GM18499 (cell line): Measurements from ENCODE around the gene FBXW2.
"Not testable (repeated sequence)": the region's sequence is repeated elsewhere in the genome, so short reads cannot be mapped to it uniquely, and the experiment has no call there.

Experiments
- ATAC-seq: cut with Tn5 transposase; IDR thresholded peaks from one replicate; pipeline ENCODE4 v1.9.1; 2021; ENCODE audit warnings: moderate number of reproducible peaks; ENCODE audit not compliant: insufficient read depth, unreplicated experiment

FBXW2 gene

DNA sequence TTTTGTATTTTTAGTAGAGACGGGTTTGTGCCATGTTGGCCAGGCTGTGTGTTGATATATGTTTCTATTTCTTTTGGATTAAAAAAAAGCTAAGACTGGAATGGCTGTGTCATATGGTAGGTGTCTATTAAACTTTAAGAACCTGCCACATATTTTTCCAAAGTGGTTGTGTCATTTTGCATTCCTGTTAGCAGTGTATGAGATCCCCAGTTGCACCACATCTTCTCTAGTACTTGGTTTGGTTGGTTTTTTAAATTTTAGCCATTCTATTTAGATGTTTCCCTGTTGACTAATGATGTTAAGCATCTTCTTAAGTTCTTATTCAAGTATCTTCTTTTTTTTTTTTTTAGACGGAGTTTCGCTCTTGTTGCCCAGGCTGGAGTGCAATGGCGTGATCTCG is 42.8 kb downstream of the FBXW2 start:
- no peak for ATAC-seq

DNA sequence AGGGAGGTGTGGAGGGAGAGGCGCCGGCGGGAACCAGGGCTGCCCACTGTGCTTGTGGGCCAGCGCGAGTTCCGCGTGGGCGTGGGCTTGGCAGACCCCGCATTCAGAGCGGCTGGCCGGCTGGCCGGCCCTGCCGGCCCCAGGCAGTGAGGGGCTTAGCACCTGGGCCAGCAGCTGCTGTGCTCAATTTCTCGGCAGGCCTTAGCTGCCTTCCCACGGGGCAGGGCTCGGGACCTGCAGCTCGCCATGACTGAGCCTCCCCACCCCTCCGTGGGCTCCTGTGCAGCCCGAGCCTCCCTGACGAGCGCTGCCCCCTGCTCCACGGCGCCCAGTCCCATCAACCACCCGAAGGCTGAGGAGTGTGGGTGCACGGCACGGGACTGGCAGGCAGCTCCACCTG is 46.9 kb downstream of the FBXW2 start:
- not testable (repeated sequence) for ATAC-seq

DNA sequence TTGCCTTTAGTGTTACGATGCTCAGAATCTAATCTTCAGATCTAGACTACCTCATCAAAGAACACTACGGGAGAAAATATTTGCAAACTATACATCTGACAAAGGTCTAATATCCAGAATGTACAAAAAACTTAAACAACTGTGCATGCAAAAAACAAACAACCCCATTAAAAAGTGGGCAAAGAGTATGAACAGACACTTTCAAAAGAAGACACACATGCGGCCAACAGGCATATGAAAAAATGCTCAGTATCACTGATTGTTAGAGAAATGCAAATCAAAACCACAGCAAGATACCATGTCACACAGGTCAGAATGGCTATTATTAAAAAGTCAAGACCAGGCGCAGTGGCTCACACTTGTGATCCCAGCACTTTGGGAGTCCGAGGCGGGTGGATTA is 47.9 kb downstream of the FBXW2 start:
- ATAC-seq = no peak

DNA sequence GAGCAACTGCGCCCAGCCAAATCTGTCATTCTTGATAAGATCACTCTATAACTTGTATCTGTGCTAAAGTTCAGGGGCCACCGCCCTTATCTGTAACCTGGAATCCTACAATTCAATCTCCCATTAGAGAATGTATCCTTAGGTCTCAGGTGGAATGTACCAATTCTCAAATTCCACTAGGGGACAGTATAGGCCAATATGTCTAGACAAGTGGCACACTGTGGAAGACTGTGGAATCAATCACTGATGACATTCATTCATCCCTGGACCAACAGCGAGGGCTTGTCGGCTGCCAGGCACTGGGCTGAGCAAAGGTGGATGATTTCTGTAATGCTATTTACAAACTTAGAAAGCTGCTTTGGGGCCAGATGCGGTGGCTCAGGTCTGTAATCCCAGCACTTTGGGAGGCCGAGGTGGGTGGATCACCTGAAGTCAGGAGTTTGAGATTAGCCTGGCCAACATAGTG is 50.2 kb downstream of the FBXW2 start:
- no peak for ATAC-seq

DNA sequence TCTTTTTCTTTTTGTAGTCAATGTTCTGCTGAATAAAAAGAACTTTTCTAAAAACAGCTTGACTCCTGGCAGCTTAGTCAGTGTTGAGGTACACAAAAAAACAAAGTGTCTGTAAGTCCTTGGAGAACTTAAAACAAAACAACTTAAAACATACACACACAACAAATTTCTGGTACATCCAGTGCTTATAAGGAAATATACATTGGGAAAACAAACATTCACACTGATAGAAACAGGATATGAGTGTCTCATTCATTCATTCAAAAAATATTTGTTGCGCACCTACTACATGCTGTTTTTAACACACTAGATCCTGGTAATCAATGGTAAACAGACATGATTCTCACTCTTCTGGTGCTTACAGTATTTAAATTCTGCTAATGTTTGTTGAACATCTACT is 51.5 kb downstream of the FBXW2 start:
- ATAC-seq = no peak

DNA sequence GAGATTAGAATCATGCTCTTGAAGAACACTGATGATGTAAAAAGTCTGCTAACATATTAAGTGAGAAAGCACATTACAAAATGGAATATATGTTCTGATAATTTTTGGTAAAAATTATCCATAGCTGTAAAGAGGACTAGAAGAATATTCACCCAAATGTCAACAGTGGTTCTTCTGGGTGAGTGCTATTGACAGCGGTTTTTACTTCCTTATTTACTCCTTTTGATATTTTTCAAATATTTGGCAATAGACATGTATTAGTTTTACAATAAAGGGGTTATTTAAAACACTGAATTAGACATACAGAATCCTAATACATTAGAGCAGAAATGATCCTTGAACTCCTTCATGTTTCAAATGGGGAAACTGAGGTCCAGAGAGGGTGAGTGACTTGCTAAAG is 52.0 kb downstream of the FBXW2 start:
- ATAC-seq = no peak

DNA sequence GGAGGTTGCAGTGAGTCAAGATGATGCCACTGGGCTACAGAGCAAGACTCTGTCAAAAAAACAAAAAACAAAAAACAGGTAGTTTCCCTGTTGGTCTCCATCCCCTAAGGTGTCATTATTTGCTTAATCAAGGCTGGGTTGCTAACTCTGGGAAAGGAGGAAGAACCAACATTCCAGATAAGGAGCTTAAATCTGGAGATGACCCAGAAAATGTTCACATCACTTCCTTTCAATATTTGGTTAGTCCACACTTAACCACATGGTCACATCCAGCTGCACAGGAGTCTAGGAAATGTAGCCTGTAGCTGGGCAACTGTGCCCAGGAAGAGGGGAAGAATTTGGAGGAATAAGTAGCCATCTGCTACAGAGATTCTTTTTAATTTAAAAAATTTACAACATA is 53.1 kb downstream of the FBXW2 start:
- ATAC-seq = no peak

DNA sequence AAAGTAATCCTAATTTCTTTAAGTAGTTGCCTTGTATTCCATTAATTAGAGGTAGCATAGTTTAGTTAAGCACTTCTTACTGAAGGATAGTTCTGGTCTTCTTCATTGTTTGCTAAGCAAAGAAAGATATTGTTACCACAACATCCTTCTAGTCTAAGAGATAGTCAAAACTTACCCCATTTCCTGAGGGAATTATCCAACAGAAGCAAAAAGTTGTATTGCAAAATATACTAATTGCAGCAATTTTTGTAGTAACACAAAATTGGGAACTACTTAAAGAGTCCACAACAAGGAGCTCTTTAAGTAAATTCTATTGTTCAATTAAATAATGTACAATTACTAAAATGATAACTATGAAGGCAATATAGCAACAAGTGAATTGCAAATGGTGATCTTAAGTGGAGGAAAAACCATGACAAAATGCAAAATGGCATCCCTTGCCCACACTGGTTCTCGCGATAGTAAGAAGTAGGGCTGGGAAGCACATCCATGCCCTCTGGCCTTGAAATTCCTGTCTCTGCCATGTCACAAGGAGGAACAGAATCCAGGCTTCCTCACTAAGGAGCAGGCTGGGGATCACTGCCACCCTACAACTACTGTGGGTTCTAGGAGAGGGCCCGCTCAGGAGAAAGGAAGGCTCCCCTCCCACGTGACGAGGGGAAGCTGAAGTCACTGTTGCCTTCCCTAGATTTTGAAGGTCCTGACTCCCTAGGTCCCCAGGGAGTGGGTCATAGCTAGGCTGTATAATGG is 55.6 kb downstream of the FBXW2 start:
- no peak for ATAC-seq

DNA sequence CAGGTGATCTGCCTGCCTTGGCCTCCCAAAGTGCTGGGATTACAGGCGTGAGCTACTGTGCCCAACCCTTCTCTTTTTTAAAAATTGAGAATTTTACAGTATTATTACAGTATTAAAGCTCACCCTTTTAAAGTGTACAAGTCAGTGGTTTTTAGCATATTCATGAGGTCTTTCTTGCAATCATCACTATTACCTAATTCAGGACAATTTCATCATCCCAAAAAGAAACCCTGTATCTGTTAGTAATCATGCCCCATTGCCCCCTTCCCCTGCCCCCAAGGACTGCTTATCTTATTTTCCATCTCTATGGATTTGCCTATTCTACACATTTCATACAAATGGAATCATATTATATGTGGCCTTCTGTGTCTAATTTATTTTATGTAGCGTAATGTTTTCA is 56.3 kb downstream of the FBXW2 start:
- no peak for ATAC-seq

DNA sequence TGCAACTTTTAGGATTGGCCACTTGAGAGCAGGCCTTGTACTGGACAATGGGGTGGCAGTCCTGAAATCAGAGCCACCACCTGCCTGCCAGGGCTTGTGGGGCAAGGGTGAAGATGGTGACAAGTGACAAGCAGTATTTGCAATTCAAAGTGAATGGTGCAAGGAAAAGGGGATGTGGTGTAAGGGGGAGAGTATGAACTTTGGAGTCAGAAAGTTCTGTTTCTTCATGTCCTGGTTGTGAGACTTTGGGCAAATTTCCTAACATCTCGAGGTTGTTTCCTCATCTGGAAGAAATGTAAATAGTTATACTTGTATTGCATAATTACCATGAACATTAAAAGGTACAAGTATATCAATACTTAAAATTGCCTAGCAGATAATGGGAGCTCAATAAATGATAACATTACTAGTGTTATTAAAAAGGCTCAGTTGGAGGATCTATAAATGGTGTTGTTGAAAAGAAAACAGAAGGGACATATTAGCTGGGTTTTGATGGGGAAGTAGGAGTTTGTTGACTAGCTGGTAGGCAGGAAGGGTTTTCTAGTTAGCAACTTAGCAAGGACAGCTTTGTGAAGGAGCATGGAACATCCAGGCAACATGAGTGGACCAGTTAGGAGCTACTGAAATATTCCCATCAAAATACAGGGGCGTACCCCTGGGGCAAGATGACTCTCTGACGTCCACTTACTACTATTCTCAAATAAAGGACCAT is 57.6 kb downstream of the FBXW2 start:
- no peak for ATAC-seq

DNA sequence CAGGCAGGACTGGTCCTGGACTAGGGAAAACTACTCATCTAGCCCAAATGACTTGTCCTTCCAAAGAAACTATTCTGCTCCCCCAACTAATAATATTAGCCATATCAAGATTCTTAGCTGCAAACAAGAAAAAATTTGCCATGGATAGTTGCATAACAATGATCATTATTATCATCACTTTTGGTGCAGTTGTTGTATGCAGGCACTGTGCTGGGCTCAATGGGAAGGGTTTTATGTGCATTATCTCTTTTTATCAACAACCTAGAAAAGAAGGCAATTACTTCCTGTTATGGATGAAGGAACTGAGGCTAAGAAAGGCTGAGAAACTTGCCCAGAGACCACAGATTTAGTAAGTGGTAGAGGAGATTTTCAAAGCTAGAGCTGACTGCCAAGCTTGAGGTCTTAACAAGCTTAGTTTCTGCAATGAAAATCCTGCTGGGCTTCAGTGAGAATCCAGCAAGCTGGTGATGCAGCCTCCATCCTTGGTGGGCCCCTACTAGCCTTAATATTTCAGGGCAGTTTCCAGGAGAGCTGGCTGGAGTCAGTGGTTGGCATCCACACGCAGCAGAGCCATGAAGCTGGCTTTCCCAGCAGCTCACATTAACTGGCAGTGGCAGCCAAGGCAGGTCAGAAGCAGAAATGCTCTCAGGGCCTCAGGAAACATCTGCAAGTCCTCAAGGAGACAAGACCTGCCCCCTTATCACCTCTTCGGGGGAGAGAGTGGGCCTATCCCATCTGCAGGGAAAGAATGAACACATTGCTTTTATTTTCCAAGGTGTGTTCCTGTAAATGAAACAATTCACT is 58.4 kb downstream of the FBXW2 start:
- no peak for ATAC-seq

DNA sequence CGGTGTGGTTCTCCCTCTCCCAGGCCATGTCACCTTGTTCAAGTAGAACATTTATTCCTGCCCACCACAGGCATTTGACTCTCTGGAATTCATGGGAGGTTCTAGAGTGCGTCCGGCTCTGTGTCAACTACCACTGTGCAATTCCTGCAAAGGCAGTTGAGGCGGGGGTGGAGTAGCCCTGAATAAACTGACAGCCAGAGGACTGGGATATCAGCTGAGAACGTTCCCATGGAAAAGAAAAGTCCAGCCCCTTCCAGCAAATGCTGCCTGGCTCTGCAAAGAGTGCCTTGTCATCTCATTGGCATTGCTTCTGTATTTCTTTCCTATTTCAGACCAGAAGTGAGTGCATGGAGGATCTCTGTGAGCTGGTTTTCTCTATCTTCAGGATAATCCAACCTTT is 60.0 kb downstream of the FBXW2 start:
- no peak for ATAC-seq

DNA sequence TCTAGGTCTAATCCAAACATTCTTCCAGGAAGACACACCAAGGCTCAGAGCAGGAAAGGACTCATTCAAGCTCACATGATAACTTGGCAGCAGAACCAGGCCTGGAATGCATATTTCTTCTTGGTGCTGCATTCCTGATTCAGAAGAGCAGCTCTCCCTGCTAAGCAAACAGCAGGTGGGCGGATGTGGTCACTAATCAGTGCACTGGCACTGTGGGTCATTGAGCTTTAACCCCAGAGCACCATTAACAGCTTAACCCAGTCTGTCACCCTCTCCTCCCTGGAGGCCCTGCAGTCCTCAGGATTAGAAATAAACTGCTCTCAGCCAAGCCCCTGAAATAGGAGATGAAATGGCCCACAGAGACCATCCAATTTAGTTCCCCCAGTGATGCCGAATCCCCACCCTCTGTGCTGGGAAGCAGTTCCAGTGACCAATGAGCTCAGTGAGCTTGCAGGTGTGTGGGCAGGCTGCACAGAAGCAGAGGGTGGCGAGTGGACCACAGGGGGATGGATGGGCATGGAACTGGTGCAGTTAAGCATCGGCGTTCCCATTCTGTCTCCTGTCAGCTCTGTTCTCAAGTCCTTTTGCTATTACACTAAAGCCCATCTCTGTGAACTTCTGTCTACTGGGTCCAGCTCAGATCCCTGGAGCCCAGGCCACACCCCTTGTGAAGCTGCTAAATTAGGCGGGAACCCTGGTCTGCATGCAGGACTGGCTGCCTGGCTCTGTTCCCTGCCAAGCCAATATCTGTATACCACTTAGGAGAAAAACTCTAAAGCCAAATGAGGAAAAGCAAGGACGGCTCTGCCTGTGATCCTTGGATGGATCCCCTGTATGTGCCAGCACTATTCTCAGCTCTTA is 62.3 kb downstream of the FBXW2 start:
- ATAC-seq = no peak

DNA sequence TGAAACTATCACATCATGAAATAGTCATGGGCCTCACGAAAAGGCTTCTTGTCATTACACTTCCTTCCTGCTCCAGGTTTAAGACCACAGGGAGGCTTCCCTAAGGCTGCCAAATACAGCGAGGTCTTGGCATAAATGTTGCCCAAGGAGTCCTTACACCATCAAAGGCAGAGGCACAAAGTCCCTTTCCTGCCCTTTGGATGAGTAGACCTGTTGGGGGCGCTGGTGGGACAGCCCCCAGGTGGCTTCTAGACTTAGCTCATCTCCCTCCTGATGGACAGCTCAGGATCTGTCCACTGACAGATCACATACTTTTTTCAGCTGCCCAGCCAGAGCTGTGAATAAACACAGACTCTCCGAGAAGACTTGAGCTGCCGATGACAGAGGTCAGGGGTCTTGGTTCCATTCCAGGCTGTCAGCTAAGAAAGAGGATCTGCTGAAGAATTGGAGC is 63.4 kb downstream of the FBXW2 start:
- ATAC-seq = no peak

DNA sequence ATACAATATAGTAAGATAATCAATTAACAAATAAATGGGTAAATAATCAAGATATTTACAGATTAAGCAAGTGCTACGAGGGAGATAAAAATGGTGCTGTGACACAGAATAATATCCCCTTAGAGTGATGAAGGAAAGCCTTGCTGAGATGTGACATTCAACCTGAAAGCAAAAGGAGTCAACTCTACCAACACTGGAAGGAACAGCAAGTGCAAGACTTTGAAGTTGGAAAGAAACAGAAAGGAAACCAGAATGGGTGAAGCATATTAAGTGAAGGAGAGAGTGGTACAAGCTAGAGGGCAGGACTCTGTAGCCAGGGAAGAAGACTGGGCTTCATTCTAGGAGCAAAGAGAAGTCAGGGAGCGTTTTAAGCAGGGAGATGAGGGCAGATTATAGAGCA is 66.7 kb downstream of the FBXW2 start:
- ATAC-seq = no peak

DNA sequence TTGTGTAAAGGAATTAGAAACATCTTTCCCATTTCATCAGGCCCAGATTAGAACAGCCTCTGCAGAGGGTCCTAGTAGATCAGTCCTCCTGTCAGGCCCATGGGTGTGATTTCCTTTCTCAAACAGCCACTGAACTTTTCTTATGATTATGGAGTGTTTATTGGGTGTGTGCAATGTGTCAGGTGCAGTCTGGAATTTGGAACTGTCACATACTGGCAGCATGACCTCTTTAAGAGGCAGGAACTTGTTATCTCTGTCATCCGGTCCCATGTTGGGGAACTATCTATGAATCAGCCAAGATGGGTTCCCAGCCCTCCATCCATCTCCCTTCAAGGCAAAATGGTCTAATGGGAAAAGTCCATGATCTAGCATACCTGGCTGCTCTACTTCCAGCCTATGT is 67.3 kb downstream of the FBXW2 start:
- no peak for ATAC-seq

DNA sequence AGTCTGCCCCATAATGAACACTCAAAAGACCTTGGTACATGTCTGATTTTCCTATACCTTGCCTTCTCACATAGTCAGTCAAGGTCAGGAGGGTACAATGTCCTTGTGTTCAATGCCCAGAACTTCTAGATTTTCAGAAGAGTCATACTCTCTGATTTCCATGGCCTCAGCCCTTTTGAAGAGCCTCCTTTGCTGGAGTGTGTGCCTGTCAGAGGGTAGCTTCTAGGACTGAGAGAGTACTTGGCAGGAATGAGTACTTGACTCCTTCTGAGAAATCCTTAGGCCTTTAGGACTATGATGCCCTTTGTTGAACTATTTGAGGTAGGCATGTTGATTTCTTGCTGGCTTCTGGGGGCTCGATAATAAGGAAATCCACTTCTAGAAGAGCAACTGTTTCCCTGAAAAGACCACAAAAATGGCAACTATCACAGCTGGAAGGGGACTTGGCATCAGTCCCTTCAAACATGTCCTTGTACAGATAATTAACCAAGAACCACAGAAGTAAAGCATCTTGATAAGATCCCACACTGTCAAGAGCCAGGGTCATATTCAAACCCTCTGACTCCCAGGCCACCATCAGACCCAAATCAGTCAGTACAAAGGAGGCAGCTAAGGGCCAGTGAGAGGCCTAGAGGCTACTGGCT is 68.3 kb downstream of the FBXW2 start:
- ATAC-seq = no peak

DNA sequence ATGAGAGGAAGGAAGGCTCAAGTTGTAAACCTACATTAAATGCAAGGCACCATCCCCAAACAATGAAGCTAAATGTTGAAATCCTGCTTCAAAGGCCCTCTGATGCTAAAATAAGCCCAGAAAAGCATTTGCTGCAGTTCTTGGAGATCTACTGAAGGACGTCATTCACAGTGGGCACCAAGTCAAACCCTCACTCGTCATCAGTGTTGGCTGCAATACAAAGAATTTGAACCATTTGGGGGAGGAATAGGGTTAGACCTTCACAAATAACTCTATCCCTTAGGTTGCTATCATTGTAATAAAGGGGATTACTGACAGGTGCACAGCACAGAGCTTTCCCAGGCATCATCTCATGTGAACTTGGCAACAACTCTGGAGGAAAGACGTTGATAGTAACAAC is 69.7 kb downstream of the FBXW2 start:
- ATAC-seq = no peak

DNA sequence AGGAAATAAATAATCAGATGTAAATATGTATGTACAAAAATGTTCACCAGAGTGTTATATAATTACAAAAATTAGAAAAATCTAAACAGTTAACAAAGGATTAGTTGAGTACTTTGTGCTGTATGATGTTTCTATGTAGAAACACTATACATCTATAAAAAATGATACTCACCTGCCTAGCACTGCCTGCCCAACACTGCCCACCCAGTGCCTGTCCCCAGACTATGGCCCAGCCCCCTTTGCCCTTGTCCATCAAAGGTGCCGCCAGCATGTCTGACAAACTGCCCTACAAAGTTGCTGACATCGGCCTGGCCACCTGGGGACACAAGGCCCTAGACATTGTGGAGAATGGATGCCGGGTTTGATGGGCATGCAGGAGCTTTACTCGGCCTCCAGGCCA is 72.8 kb downstream of the FBXW2 start:
- no peak for ATAC-seq

DNA sequence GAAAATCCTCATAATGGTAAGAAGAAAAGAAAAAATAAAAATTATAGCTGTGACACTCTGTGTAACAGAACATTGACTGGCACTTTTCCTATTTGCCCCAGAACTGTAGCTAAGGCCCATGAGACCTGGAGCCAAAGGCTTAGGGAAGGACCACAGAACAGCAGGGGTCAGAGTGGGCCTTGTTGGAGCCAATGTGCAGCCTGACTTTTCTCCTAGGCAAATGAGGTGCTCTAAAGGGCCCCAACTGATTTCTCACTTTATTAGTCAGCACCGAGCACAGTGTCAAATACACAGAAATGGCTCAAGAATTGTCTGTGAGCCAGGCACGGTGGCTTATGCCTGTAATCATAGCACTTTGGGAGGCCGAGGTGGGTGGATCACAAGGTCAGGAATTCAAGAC is 74.9 kb downstream of the FBXW2 start:
- ATAC-seq = no peak
